HL-60 (cell line): ENCODE results near the gene ADARB1.

Experiments
- DNase-seq, 2 experiments: peaks; one replicate each; pipeline ENCODE4 v3.0.0-alpha.2; 2010 to 2020; ENCODE audit warnings: low read depth in 1 of 2, low spot score in 1 of 2
- H3K27ac ChIP-seq: fragments of 250-450 bp; sonication (Bioruptor Pico); replicated peaks from 2 replicates; pipeline ENCODE4 v1.5.1; 2020; ENCODE audit warnings: mild to moderate bottlenecking, moderate library complexity
- H3K27me3 ChIP-seq: fragments of 250-450 bp; sonication (Bioruptor Pico); 2 replicates; pipeline ENCODE4 v1.5.1; 2021; ENCODE audit warnings: mild to moderate bottlenecking, moderate library complexity; ENCODE audit not compliant: insufficient read depth, poor library complexity, severe bottlenecking
- H3K4me3 ChIP-seq: replicated peaks from 2 replicates; pipeline ENCODE4 v1.5.1; 2011; ENCODE audit warnings: mild to moderate bottlenecking, control low read depth, low read length; ENCODE audit not compliant: insufficient read depth
- CTCF ChIP-seq: IDR thresholded peaks from one replicate; pipeline ENCODE4 v1.5.1; 2011; ENCODE audit warnings: low read length, control low read depth, inconsistent platforms; ENCODE audit not compliant: insufficient read depth
- GABPA ChIP-seq: IDR thresholded peaks from 2 replicates; pipeline ENCODE4 v1.6.1; 2012; ENCODE audit warnings: low read depth
- POLR2AphosphoS5 ChIP-seq: IDR thresholded peaks from 2 replicates; pipeline ENCODE4 v1.6.1; 2012; ENCODE audit warnings: low read depth
- REST ChIP-seq: IDR thresholded peaks from 2 replicates; pipeline ENCODE4 v1.6.1; 2012; ENCODE audit warnings: low read depth; ENCODE audit not compliant: insufficient replicate concordance
- SPI1 ChIP-seq: IDR thresholded peaks from 2 replicates; pipeline ENCODE4 v1.6.1; 2012; ENCODE audit warnings: low read depth, mild to moderate bottlenecking, borderline replicate concordance

Gene ADARB1

GRCh38 chr21:45029948-45030681 is 44.3 kb upstream of the ADARB1 start:
- Histone ChIP-seq H3K4me3 (no peak overlapping the region), H3K27ac (no peak overlapping the region), H3K27me3 (peaks cover 25% of the 10 kb centered on the region)
- no peak for TF ChIP-seq POLR2AphosphoS5
- no peak for TF ChIP-seq CTCF
- TF ChIP-seq SPI1 = no peak
- DNase-seq = no peak

- H3K4me3 ChIP-seq = no peak overlapping the region
- DNase-seq = no peak
- H3K27me3 ChIP-seq = peaks cover 25% of the 10 kb centered on the region
- H3K27ac ChIP-seq = no peak overlapping the region
- TF ChIP-seq CTCF (no peak), GABPA (no peak), POLR2AphosphoS5 (no peak), SPI1 (no peak), REST (no peak)
These were observed 43.5 kb upstream of the ADARB1 start for GRCh38 chr21:45030682-45031570.

GRCh38 chr21:45031571-45032191 is 42.7 kb upstream of the ADARB1 start:
- Histone ChIP-seq H3K27me3 (peaks cover 25% of the 10 kb centered on the region), H3K4me3 (no peak overlapping the region), H3K27ac (no peak overlapping the region)
- no peak for DNase-seq
- TF ChIP-seq CTCF = no peak
- TF ChIP-seq REST = no peak
- no peak for TF ChIP-seq GABPA
- TF ChIP-seq POLR2AphosphoS5 = no peak
- TF ChIP-seq SPI1 = no peak
